ENCODE results near the gene ZFHX3.
"Not testable (repeated sequence)": the region's sequence is repeated elsewhere in the genome, so short reads cannot be mapped to it uniquely, and the experiment has no call there.

Gene ZFHX3, protein sequence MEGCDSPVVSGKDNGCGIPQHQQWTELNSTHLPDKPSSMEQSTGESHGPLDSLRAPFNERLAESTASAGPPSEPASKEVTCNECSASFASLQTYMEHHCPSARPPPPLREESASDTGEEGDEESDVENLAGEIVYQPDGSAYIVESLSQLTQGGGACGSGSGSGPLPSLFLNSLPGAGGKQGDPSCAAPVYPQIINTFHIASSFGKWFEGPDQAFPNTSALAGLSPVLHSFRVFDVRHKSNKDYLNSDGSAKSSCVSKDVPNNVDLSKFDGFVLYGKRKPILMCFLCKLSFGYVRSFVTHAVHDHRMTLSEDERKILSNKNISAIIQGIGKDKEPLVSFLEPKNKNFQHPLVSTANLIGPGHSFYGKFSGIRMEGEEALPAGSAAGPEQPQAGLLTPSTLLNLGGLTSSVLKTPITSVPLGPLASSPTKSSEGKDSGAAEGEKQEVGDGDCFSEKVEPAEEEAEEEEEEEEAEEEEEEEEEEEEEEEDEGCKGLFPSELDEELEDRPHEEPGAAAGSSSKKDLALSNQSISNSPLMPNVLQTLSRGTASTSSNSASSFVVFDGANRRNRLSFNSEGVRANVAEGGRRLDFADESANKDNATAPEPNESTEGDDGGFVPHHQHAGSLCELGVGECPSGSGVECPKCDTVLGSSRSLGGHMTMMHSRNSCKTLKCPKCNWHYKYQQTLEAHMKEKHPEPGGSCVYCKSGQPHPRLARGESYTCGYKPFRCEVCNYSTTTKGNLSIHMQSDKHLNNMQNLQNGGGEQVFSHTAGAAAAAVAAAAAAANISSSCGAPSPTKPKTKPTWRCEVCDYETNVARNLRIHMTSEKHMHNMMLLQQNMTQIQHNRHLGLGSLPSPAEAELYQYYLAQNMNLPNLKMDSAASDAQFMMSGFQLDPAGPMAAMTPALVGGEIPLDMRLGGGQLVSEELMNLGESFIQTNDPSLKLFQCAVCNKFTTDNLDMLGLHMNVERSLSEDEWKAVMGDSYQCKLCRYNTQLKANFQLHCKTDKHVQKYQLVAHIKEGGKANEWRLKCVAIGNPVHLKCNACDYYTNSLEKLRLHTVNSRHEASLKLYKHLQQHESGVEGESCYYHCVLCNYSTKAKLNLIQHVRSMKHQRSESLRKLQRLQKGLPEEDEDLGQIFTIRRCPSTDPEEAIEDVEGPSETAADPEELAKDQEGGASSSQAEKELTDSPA (N-terminal part only)
- 1.1 to 3.3 (median 1.6) reads per million in 3 experiments for total RNA-seq

GRCh38 chr16:73047536-73048291 is at the start of gene ZFHX3:
Gene ZFHX3, minus strand, starts transcription at chr16:73048128. Its CDS starts 87,983 bp downstream, at chr16:72960145.
- DNase-seq, result peak; percentile 45

DNA sequence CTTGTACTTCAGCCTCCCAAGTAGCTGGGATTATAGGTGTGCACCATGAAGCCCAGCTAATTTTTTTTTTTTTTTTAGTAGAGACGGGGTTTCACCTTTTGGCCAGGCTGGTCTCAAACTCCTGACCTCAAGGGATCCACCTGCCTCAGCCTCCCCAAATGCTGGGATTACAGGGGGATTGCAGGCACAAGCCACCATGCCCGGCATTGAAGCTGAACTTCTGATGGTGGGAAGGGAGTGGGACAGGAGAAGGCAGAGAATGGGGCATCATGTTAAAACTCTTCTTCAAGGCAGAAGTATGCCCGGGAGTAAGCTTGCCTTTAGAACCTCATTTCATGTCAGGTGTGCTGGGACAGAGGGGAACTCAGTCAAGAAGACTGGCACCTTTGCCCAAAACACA is 48.6 kb upstream of the ZFHX3 start:
- no peak for DNase-seq

DNA sequence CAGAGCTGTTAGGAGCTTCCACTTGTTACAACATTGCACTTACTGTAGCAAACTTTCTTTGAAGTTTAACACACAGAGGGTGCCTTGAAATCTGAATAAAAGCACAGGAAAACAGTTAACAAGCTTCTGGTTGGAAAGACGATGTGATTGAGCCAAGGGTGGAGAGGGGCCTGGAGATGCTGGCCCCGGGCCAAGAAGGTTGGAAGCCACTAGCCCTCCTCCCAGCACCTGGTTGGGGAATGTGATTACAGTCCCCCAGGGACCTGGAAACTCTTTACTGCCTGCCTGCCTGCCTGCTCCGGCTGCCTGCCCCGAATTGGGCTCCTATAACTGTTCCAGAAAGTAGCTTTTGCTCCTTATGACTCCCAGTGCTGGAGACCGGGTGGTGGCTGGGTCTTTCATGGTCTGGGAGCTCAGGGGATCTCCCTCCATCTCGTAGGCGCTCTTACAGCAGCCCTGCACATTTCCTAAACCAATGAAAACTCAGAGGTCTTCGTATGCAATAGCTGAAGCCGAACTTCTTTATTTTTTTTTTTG is 48.0 kb upstream of the ZFHX3 start:
- no peak for DNase-seq

GRCh38 chr16:73095142-73095820 is 47.4 kb upstream of the ZFHX3 start:
- no peak for DNase-seq

DNA sequence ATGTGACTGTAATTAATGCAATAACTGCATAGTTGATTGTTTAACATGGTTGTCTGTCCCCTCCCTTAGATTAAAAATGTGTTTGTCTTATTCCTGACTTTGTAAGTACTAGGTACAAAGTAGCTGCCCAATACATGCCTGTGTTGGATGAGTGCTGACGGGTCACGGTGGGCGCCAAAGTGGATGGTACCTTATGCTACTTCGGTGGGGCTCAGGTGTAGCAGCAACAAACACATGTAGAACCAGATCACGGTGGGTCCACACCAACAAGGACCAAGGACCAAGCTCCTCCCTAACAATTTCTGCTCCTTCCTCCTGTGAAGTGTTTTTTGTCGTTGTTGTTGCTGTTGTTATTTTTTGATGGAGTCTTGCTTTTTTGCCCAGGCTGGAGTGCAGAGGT is 46.4 kb upstream of the ZFHX3 start:
- no peak for DNase-seq

DNA sequence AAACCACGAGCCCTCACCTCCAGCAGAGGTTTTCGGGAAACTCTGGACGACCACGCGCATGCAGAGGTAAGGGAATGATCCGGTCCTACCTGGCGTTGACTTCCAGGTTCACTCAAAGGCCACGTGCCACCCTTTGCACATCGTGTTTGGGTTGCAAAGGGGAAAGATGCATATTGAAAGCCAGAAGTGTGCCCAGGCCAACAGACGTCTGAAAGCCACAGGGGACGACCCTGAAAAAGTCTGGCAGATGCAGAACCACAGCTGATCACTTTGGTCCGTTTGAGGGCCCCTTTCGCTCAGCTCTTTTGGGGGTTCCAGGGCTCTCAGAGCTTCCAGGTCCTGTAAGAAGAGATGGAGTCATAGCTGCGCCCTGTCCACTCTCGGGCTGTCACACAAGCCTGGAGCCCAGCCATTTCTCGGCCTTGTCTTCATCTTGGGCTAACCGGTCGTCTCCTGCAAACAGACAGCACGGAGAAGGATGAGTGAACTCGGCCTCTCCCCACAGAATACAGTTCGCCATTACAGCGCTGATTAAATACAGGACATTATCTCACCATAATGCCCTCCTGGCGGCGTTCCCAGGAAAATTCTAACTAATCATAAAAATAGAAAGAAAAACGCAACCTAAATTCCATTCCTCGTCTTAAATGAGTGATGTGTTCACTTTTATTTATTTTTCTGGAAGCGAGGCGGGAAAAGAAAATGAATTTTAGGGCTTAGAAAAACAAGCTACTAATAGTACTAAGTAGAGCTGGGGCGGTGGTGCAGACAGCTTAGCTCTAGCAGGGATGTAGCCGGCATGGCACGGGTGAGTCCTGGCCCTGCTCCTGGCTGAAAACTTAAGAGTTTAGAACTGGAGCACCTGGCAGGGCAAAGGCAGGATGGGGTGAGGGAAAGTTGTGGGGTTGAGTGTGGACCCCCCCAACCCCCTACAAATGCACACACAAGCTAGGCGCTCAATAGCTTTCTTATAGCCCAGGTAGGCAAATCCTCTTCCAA is 45.5 kb upstream of the ZFHX3 start:
- DNase-seq, result no peak

- DNase-seq, result no peak
Observed at GRCh38 chr16:73092236-73092781, 44.4 kb upstream of the ZFHX3 start.

- DNase-seq, result no peak
Observed at GRCh38 chr16:73091174-73091573, 43.2 kb upstream of the ZFHX3 start.

DNA sequence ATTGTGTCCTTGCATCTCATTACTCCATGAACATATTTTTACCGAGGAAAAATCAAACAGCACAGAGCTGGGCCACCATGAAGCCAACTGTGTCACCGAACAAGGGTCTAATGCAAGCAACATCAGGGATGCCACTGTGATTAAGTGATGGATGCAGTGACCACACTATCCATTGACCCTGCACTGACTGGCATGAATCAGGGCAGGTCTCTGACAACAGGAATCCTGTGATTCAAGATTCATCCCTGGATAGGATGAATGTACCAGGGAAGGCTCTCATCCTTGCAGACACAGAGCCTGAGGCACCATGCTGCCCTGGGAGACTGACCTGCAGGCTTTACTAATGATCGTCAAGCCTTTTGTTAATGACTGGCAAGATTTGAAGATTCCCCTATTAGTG is 41.5 kb upstream of the ZFHX3 start:
- DNase-seq, result no peak

- DNase-seq, result no peak
Observed at GRCh38 chr16:73086108-73086507, 38.2 kb upstream of the ZFHX3 start.

- no peak for DNase-seq
Observed at GRCh38 chr16:73083271-73083670, 35.3 kb upstream of the ZFHX3 start.

GRCh38 chr16:73082634-73083051 is 34.7 kb upstream of the ZFHX3 start:
- DNase-seq, result not testable (repeated sequence)

DNA sequence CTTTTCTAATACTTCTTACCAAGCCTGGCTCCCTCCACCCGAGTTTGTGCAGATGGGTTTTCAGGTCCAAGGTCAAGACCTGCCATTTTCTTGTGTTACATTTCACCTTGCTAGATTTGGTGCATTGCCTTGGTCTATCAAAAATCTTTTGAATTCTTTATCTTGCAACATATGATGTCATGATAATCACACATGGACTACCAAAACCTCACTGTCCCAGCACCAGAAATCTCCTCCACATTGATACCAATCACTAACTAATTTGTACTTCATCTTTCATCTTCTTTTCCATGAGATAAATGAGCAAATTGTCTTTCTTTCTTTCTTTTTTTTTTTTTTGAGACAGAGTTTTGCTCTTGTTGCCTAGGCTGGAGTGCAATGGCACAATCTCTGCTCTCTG is 33.0 kb upstream of the ZFHX3 start:
- no peak for DNase-seq

- DNase-seq, result no peak
Observed at GRCh38 chr16:73076324-73076810, 28.4 kb upstream of the ZFHX3 start.

- DNase-seq, result no peak
Observed at GRCh38 chr16:73074382-73074781, 26.5 kb upstream of the ZFHX3 start.

- DNase-seq, result not testable (repeated sequence)
Observed at GRCh38 chr16:73072051-73072450, 24.1 kb upstream of the ZFHX3 start.

- no peak for DNase-seq
Observed at GRCh38 chr16:73071131-73071940, 23.4 kb upstream of the ZFHX3 start.

DNA sequence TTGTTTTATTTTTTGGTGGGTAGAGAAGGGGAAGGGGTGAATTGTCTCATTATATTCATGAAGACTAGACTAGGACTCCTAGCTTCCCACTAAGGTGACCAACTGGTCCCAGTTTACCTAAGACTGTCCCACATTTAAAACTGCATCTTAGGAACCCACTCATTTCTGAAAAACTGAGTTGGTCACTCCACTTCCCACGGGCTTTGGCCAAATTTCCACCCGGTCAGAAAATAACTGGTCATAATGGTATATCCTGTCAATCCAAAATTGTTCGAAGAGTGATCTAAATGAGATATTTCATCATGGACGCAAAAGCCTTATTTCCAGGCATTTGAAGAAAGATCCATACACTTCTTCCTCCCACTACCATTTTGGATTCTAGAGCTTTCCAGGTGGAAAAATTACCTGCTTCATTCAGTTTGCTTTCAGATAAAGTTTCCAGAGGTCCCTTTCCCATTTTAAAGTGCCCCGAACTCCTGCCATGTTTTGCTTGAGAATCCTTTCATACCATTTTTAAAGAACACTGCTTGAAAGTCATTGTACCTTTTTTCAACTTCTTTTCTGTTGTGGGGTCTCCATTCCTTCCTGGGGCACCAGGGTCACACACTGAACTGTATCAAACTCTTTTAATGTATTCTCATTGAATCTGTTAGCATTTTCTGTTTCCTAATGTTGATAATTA is 21.8 kb upstream of the ZFHX3 start:
- no peak for DNase-seq
